ENCODE results near the gene KANSL1.

GRCh38 chr17:46150216-46150963 is 42.8 kb downstream of the KANSL1 start:
- TF ChIP-seq CTCF (conservative IDR thresholded peaks at IDR 0.05), result no peak
- TF ChIP-seq EZH2 (IDR thresholded peaks at IDR 0.05; ENCODE audit: low read depth), result no peak

All from PC-9 (cell line).